Progenitor cell of endocrine pancreas (in vitro differentiated cells): ENCODE data around the gene CTNNA3. TPM values are rescaled to one million over a fixed set of nuclear protein-coding genes. Genes with fewer than 3 reads are reported as not detected.
A peak's percentile ranks its signal among the peaks of the same experiment; 100 is the strongest.

ENCODE experiments used
- DNase-seq: peaks from one replicate; pipeline ENCODE4 v3.0.0; 2021; ENCODE audit warnings: low spot score; ENCODE audit not compliant: unreplicated experiment
- H3K27ac Mint-ChIP-seq: 2 replicates; pipeline ENCODE4 v1.8.0; 2021; ENCODE audit warnings: mild to moderate bottlenecking, moderate library complexity, mixed read lengths
- H3K27me3 Mint-ChIP-seq: 2 replicates; pipeline ENCODE4 v1.8.0; 2021; ENCODE audit warnings: mixed read lengths
- H3K36me3 Mint-ChIP-seq: 2 replicates; pipeline ENCODE4 v1.8.0; 2022; ENCODE audit warnings: mixed read lengths; ENCODE audit not compliant: insufficient read depth
- H3K4me1 Mint-ChIP-seq: 2 replicates; pipeline ENCODE4 v1.8.0; 2021; ENCODE audit warnings: low read depth, mixed read lengths
- H3K4me3 Mint-ChIP-seq: 2 replicates; pipeline ENCODE4 v1.8.0; 2021; ENCODE audit warnings: low read depth, mild to moderate bottlenecking, moderate library complexity, mixed read lengths
- H3K9me3 Mint-ChIP-seq: 2 replicates; pipeline ENCODE4 v1.8.0; 2021; ENCODE audit warnings: low read depth, mixed read lengths
- CTCF ChIP-seq: fragments of 200-600 bp; sonication (generic); IDR thresholded peaks from one replicate; pipeline ENCODE4 v1.5.0; 2021; ENCODE audit warnings: antibody characterized with exemption, mild to moderate bottlenecking; ENCODE audit not compliant: unreplicated experiment
- total RNA-seq: library from RNA; stranded (reverse); gene quantifications from 2 replicates; pipeline ENCODE4 v1.2.1, GENCODE V29; 2021

The CTNNA3 gene
- total RNA-seq, 1 donor from 2014 or later: 1.7 TPM

DNA sequence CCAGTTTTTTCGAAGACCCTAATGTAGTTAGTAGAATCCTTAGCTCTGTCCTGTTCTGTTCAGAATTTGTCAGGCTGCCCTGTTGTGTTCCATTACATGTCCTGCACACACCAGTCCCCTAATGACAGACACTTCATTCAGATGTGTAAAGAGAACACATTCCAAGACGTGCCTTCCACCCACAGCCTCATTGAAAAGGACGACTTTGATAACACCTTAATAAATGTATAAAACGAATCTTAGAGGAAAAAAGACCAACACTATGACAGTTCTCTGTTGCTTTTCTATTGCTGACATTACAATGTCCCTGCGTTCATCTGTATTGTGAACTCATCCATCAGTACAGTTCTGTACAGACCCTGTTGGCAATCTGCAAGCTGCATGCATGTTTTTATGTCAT is 766.6 kb downstream of the CTNNA3 start:
- Mint-ChIP-seq H3K4me1 (peaks cover 19% of the 10 kb centered on the region), H3K9me3 (no peaks in the 10 kb centered on the region), H3K27ac (no peak overlapping the region), H3K27me3 (peaks cover 47% of the 10 kb centered on the region), H3K4me3 (no peak overlapping the region), H3K36me3 (no peaks in the 10 kb centered on the region)
- no peak for DNase-seq
- TF ChIP-seq CTCF: no peak

GRCh38 chr10:66928776-66929175 is 767.2 kb downstream of the CTNNA3 start:
- DNase-seq: no peak
- Mint-ChIP-seq H3K4me3 (no peak overlapping the region), H3K4me1 (peaks cover 19% of the 10 kb centered on the region), H3K27ac (no peak overlapping the region), H3K27me3 (peaks cover 47% of the 10 kb centered on the region), H3K9me3 (no peaks in the 10 kb centered on the region), H3K36me3 (no peaks in the 10 kb centered on the region)
- no peak for TF ChIP-seq CTCF

GRCh38 chr10:66927971-66928770 is 767.8 kb downstream of the CTNNA3 start:
- Mint-ChIP-seq H3K36me3 (no peaks in the 10 kb centered on the region), H3K27ac (no peak overlapping the region), H3K9me3 (no peaks in the 10 kb centered on the region), H3K4me1 (peaks cover 19% of the 10 kb centered on the region), H3K27me3 (peaks cover 47% of the 10 kb centered on the region), H3K4me3 (peak overlapping the region; percentile 64)
- no peak for TF ChIP-seq CTCF
- DNase-seq: no peak

DNA sequence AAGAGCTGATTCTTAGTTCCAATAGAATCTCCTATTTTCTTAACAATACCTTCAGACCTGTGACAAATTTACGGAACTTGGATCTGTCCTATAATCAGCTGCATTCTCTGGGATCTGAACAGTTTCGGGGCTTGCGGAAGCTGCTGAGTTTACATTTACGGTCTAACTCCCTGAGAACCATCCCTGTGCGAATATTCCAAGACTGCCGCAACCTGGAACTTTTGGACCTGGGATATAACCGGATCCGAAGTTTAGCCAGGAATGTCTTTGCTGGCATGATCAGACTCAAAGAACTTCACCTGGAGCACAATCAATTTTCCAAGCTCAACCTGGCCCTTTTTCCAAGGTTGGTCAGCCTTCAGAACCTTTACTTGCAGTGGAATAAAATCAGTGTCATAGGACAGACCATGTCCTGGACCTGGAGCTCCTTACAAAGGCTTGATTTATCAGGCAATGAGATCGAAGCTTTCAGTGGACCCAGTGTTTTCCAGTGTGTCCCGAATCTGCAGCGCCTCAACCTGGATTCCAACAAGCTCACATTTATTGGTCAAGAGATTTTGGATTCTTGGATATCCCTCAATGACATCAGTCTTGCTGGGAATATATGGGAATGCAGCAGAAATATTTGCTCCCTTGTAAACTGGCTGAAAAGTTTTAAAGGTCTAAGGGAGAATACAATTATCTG is 768.6 kb downstream of the CTNNA3 start:
- H3K27ac Mint-ChIP-seq: no peak overlapping the region
- H3K4me3 Mint-ChIP-seq: no peak overlapping the region
- H3K4me1 Mint-ChIP-seq: peaks cover 19% of the 10 kb centered on the region
- no peak for DNase-seq
- TF ChIP-seq CTCF: no peak
- H3K9me3 Mint-ChIP-seq: no peaks in the 10 kb centered on the region
- H3K27me3 Mint-ChIP-seq: peaks cover 47% of the 10 kb centered on the region
- H3K36me3 Mint-ChIP-seq: no peaks in the 10 kb centered on the region

- DNase-seq: no peak
- H3K4me3 Mint-ChIP-seq: no peak overlapping the region
- H3K27me3 Mint-ChIP-seq: peaks cover 47% of the 10 kb centered on the region
- TF ChIP-seq CTCF: no peak
- H3K4me1 Mint-ChIP-seq: peaks cover 19% of the 10 kb centered on the region
- no peak overlapping the region for H3K27ac Mint-ChIP-seq
- no peaks in the 10 kb centered on the region for H3K9me3 Mint-ChIP-seq
- H3K36me3 Mint-ChIP-seq: no peaks in the 10 kb centered on the region
Observed at GRCh38 chr10:66926841-66927240, 769.2 kb downstream of the CTNNA3 start.
